ENCODE results near the gene MYO1A. TPM values are rescaled to one million over a fixed set of nuclear protein-coding genes. Genes with fewer than 3 reads are reported as not detected.

MYO1A gene
- polyA plus RNA-seq, 5 donors, result 0.08 to 0.22 (median 0.18) TPM

Other genes with a start within 250 kb of the MYO1A start
- under 1 TPM in 4 of 5 donors, not detected in 1; 0.09 to 0.24 (median 0.17) TPM for gene SDR9C7, start 115.7 kb downstream of the MYO1A start, polyA plus RNA-seq (ENCODE audit: insufficient read depth in 1 of 5, insufficient read length in 5 of 5, low replicate concordance in 1 of 5)
- under 1 TPM; 0.48 to 0.94 (median 0.74) TPM for gene RDH16, start 92.5 kb downstream of the MYO1A start, polyA plus RNA-seq (ENCODE audit: insufficient read depth in 1 of 5, insufficient read length in 5 of 5, low replicate concordance in 1 of 5)
- 10 to 100 TPM in 4 of 5 donors, 1 to 10 TPM in 1; 9.1 to 12.8 (median 10.5) TPM for gene ZBTB39, start 43.6 kb downstream of the MYO1A start, polyA plus RNA-seq (ENCODE audit: insufficient read depth in 1 of 5, insufficient read length in 5 of 5, low replicate concordance in 1 of 5)
- gene TAC3, start 33.6 kb downstream of the MYO1A start, polyA plus RNA-seq (ENCODE audit: insufficient read depth in 1 of 5, insufficient read length in 5 of 5, low replicate concordance in 1 of 5), result under 1 TPM; 0.19 to 0.90 (median 0.81) TPM
- gene NEMP1, start 28.7 kb upstream of the MYO1A start, polyA plus RNA-seq (ENCODE audit: insufficient read depth in 1 of 5, insufficient read length in 5 of 5, low replicate concordance in 1 of 5), result 10 to 100 TPM; 15.7 to 36.6 (median 28.8) TPM
- gene NAB2, start 39.0 kb upstream of the MYO1A start, polyA plus RNA-seq (ENCODE audit: insufficient read depth in 1 of 5, insufficient read length in 5 of 5, low replicate concordance in 1 of 5), result 10 to 100 TPM; 34.2 to 52.7 (median 45.0) TPM
- 100 to 1,000 TPM; 131 to 169 (median 162) TPM for gene STAT6, start 61.2 kb upstream of the MYO1A start, polyA plus RNA-seq (ENCODE audit: insufficient read depth in 1 of 5, insufficient read length in 5 of 5, low replicate concordance in 1 of 5)
- 100 to 1,000 TPM in 3 of 5 donors, 10 to 100 TPM in 2; 83.7 to 168 (median 101) TPM for gene LRP1, start 78.4 kb upstream of the MYO1A start, polyA plus RNA-seq (ENCODE audit: insufficient read depth in 1 of 5, insufficient read length in 5 of 5, low replicate concordance in 1 of 5)
- 1 to 10 TPM in 1 of 5 donors, under 1 TPM in 3, not detected in 1; 0.29 to 1.1 (median 0.78) TPM for gene LRP1-AS, start 97.5 kb upstream of the MYO1A start, polyA plus RNA-seq (ENCODE audit: insufficient read depth in 1 of 5, insufficient read length in 5 of 5, low replicate concordance in 1 of 5)
- gene NXPH4, start 166.7 kb upstream of the MYO1A start, polyA plus RNA-seq (ENCODE audit: insufficient read depth in 1 of 5, insufficient read length in 5 of 5, low replicate concordance in 1 of 5), result 1 to 10 TPM in 2 of 5 donors, under 1 TPM in 3; 0.52 to 2.0 (median 0.91) TPM
- 10 to 100 TPM; 64.9 to 89.4 (median 73.2) TPM for gene SHMT2, start 179.6 kb upstream of the MYO1A start, polyA plus RNA-seq (ENCODE audit: insufficient read depth in 1 of 5, insufficient read length in 5 of 5, low replicate concordance in 1 of 5)
- 10 to 100 TPM in 1 of 5 donors, 1 to 10 TPM in 4; 2.9 to 20.8 (median 4.3) TPM for gene STAC3, start 201.1 kb upstream of the MYO1A start, polyA plus RNA-seq (ENCODE audit: insufficient read depth in 1 of 5, insufficient read length in 5 of 5, low replicate concordance in 1 of 5)